ENCODE data around the gene AKR7A3. TPM values are rescaled to one million over a fixed set of nuclear protein-coding genes. Genes with fewer than 3 reads are reported as not detected.

Gene AKR7A3
- total RNA-seq, 2 donors from 2014 or later: 2.6 to 6.7 TPM

- no peak for TF ChIP-seq POLR2A (IDR thresholded peaks at IDR 0.05)
- TF ChIP-seq CTCF (IDR thresholded peaks at IDR 0.05): no peak
- TF ChIP-seq POLR2AphosphoS5 (IDR thresholded peaks at IDR 0.05): no peak
- intact Hi-C loops (cut with DNase I): no loop called here
Observed at GRCh38 chr1:19328486-19328885, 39.9 kb upstream of the AKR7A3 start.

GRCh38 chr1:19327736-19328135, 39.2 kb upstream of the AKR7A3 start:
- TF ChIP-seq POLR2A (IDR thresholded peaks at IDR 0.05): no peak
- no peak for TF ChIP-seq CTCF (IDR thresholded peaks at IDR 0.05)
- no peak for TF ChIP-seq POLR2AphosphoS5 (IDR thresholded peaks at IDR 0.05)
- H3K36me3 ChIP-seq: peaks cover 0 to 7% of the 10 kb centered on the region in 2 donors
- H3K27ac ChIP-seq: no peak overlapping the region
- H3K9me3 ChIP-seq: no peaks in the 10 kb centered on the region
- H3K4me3 ChIP-seq: no peak overlapping the region
- H3K27me3 ChIP-seq (replicated peaks; ENCODE audit: insufficient read depth): no peaks in the 10 kb centered on the region
- intact Hi-C loops (cut with DNase I): no loop called here
- WGBS: 80% methylated on average over 9 of the region's 9 CpGs
- no peaks in the 10 kb centered on the region for H3K4me1 ChIP-seq (replicated peaks)
- no peak for DNase-seq (ENCODE audit: low spot score)

More at GRCh38 chr1:19328486-19328885, 39.9 kb upstream of the AKR7A3 start:
- Histone ChIP-seq H3K27me3 (replicated peaks; ENCODE audit: insufficient read depth) (no peaks in the 10 kb centered on the region), H3K4me1 (replicated peaks) (no peaks in the 10 kb centered on the region), H3K36me3 (peaks cover 0 to 7% of the 10 kb centered on the region in 2 donors), H3K27ac (no peak overlapping the region), H3K4me3 (no peak overlapping the region), H3K9me3 (no peaks in the 10 kb centered on the region)
- DNase-seq (ENCODE audit: low spot score): no peak
- WGBS: 92% methylated on average over 15 of the region's 18 CpGs

- H3K4me1 ChIP-seq (replicated peaks): no peaks in the 10 kb centered on the region
- H3K9me3 ChIP-seq: no peaks in the 10 kb centered on the region
- DNase-seq (ENCODE audit: low spot score): no peak
- peaks cover 0 to 7% of the 10 kb centered on the region in 2 donors for H3K36me3 ChIP-seq
- H3K27me3 ChIP-seq (replicated peaks; ENCODE audit: insufficient read depth): no peaks in the 10 kb centered on the region
- 82% methylated on average over 16 of the region's 16 CpGs for WGBS
- TF ChIP-seq POLR2AphosphoS5 (IDR thresholded peaks at IDR 0.05): no peak
- no peak for TF ChIP-seq POLR2A (IDR thresholded peaks at IDR 0.05)
- no peak for TF ChIP-seq CTCF (IDR thresholded peaks at IDR 0.05)
- no peak overlapping the region for H3K4me3 ChIP-seq
- H3K27ac ChIP-seq: no peak overlapping the region
- intact Hi-C loops (cut with DNase I): no loop called here
Observed at GRCh38 chr1:19327301-19327700, 38.7 kb upstream of the AKR7A3 start.

GRCh38 chr1:19326748-19327065, 38.1 kb upstream of the AKR7A3 start:
- no peaks in the 10 kb centered on the region for H3K27me3 ChIP-seq (replicated peaks; ENCODE audit: insufficient read depth)
- H3K4me3 ChIP-seq: no peak overlapping the region
- no peak overlapping the region for H3K27ac ChIP-seq
- no peak for TF ChIP-seq POLR2A (IDR thresholded peaks at IDR 0.05)
- no peak for TF ChIP-seq CTCF (IDR thresholded peaks at IDR 0.05)
- no peak for TF ChIP-seq POLR2AphosphoS5 (IDR thresholded peaks at IDR 0.05)
- 74% methylated on average over 6 of the region's 6 CpGs for WGBS
- H3K4me1 ChIP-seq (replicated peaks): no peaks in the 10 kb centered on the region
- H3K9me3 ChIP-seq: no peaks in the 10 kb centered on the region
- no peak for DNase-seq (ENCODE audit: low spot score)
- H3K36me3 ChIP-seq: peaks cover 0 to 7% of the 10 kb centered on the region in 2 donors
- intact Hi-C loops (cut with DNase I): no loop called here

GRCh38 chr1:19325958-19326747, 37.6 kb upstream of the AKR7A3 start:
- no peak for DNase-seq (ENCODE audit: low spot score)
- Histone ChIP-seq H3K9me3 (no peaks in the 10 kb centered on the region), H3K4me3 (no peak overlapping the region), H3K4me1 (replicated peaks) (no peaks in the 10 kb centered on the region), H3K27me3 (replicated peaks; ENCODE audit: insufficient read depth) (no peaks in the 10 kb centered on the region), H3K27ac (no peak overlapping the region), H3K36me3 (peaks cover 0 to 7% of the 10 kb centered on the region in 2 donors)
- intact Hi-C loops (cut with DNase I): no loop called here
- WGBS: 85% methylated on average over 32 of the region's 32 CpGs
- TF ChIP-seq CTCF (IDR thresholded peaks at IDR 0.05) (no peak), POLR2AphosphoS5 (IDR thresholded peaks at IDR 0.05) (no peak)
